Measurements from ENCODE around the gene AGAP1. TPM values are rescaled to one million over a fixed set of nuclear protein-coding genes. Genes with fewer than 3 reads are reported as not detected.

Gene AGAP1
- total and polyA plus RNA-seq, 4 donors, result 2.0 to 8.5 (median 5.4) TPM

DNA sequence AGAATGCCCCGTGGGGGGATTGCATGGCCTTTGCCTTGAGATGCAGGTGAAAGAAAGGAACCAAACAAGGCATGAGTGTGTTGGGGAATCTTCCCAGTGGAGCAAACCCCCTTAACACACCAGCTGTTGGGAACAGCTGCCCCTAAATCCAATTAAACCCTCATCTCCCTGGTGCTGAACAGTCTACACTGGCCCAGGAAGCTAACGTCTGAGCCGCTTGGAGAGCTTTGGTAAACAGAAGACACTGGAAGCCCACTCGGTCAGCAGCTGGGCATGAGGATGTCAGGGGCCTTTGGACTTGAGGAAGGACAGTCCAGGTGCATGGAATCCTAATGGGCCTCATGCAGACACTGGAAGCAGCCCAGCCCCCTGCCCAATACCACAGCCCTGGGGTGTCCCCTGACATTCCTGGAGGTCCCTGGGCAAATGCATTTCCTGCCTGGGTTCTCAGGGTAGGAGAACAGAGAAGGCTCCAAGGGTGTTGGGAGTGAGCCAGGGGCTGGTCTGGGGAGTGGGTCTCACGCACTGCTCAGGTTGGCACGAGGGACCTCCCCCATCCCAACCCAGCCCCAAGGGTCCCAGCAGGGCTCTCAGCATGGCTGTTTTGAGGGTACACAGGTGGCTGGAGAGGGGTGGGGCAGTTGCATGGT, 636.6 kb downstream of the AGAP1 start:
- Histone ChIP-seq H3K4me1 (ENCODE audit: control insufficient read depth in 4 of 4, insufficient read depth in 4 of 4, low read length in 3 of 4) (no peaks in the 10 kb centered on the region), H3K27me3 (ENCODE audit: control insufficient read depth in 4 of 4, insufficient read depth in 4 of 4, low read length in 3 of 4) (no peaks in the 10 kb centered on the region), H3K36me3 (ENCODE audit: control insufficient read depth in 4 of 4, insufficient read depth in 3 of 4, low read depth in 1 of 4, low read length in 3 of 4) (no peaks in the 10 kb centered on the region), H3K4me3 (ENCODE audit: low read depth in 1 of 3, low read length in 3 of 3) (no peak overlapping the region), H3K27ac (ENCODE audit: low read depth in 1 of 2, low read length in 2 of 2) (no peak overlapping the region), H3K9ac (ENCODE audit: low read depth in 1 of 2, low read length in 2 of 2) (no peak overlapping the region), H3K9me3 (ENCODE audit: control insufficient read depth in 4 of 4, low read length in 3 of 4) (no peaks in the 10 kb centered on the region)
- WGBS, result 93% methylated on average over 6 of the region's 6 CpGs
- DNase-seq (ENCODE audit: low spot score), result no peak
- TF ChIP-seq YY1 (IDR thresholded peaks at IDR 0.05), result no peak
- TF ChIP-seq NR2F2 (IDR thresholded peaks at IDR 0.05), result no peak
- TF ChIP-seq REST (IDR thresholded peaks at IDR 0.05), result no peak
- TF ChIP-seq, protein P1, sequence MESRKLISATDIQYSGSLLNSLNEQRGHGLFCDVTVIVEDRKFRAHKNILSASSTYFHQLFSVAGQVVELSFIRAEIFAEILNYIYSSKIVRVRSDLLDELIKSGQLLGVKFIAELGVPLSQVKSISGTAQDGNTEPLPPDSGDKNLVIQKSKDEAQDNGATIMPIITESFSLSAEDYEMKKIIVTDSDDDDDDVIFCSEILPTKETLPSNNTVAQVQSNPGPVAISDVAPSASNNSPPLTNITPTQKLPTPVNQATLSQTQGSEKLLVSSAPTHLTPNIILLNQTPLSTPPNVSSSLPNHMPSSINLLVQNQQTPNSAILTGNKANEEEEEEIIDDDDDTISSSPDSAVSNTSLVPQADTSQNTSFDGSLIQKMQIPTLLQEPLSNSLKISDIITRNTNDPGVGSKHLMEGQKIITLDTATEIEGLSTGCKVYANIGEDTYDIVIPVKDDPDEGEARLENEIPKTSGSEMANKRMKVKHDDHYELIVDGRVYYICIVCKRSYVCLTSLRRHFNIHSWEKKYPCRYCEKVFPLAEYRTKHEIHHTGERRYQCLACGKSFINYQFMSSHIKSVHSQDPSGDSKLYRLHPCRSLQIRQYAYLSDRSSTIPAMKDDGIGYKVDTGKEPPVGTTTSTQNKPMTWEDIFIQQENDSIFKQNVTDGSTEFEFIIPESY (IDR thresholded peaks at IDR 0.05), result no peak
- no peak for TF ChIP-seq EGR1 (IDR thresholded peaks at IDR 0.05; ENCODE audit: low read depth in 2 of 2)
- no peak for TF ChIP-seq GABPA (IDR thresholded peaks at IDR 0.05 in 1 of 2, conservative IDR thresholded peaks at IDR 0.05 in 1 of 2)
- TF ChIP-seq TAF1 (conservative IDR thresholded peaks at IDR 0.05), result no peak
- no peak for TF ChIP-seq HNF4A (conservative IDR thresholded peaks at IDR 0.05)

GRCh38 chr2:236131073-236131692, 637.3 kb downstream of the AGAP1 start:
- Histone ChIP-seq H3K4me1 (ENCODE audit: control insufficient read depth in 4 of 4, insufficient read depth in 4 of 4, low read length in 3 of 4) (no peaks in the 10 kb centered on the region), H3K27me3 (ENCODE audit: control insufficient read depth in 4 of 4, insufficient read depth in 4 of 4, low read length in 3 of 4) (no peaks in the 10 kb centered on the region), H3K36me3 (ENCODE audit: control insufficient read depth in 4 of 4, insufficient read depth in 3 of 4, low read depth in 1 of 4, low read length in 3 of 4) (no peaks in the 10 kb centered on the region), H3K4me3 (ENCODE audit: low read depth in 1 of 3, low read length in 3 of 3) (no peak overlapping the region), H3K9me3 (ENCODE audit: control insufficient read depth in 4 of 4, low read length in 3 of 4) (no peaks in the 10 kb centered on the region), H3K9ac (ENCODE audit: low read depth in 1 of 2, low read length in 2 of 2) (no peak overlapping the region), H3K27ac (ENCODE audit: low read depth in 1 of 2, low read length in 2 of 2) (no peak overlapping the region)
- no peak for TF ChIP-seq YY1 (IDR thresholded peaks at IDR 0.05)
- no peak for TF ChIP-seq TAF1 (conservative IDR thresholded peaks at IDR 0.05)
- no peak for TF ChIP-seq FOXA2 (IDR thresholded peaks at IDR 0.05)
- TF ChIP-seq NR2F2 (IDR thresholded peaks at IDR 0.05), result no peak
- TF ChIP-seq GABPA (IDR thresholded peaks at IDR 0.05 in 1 of 2, conservative IDR thresholded peaks at IDR 0.05 in 1 of 2), result no peak
- TF ChIP-seq MAX (IDR thresholded peaks at IDR 0.05), result no peak
- TF ChIP-seq, protein P2, sequence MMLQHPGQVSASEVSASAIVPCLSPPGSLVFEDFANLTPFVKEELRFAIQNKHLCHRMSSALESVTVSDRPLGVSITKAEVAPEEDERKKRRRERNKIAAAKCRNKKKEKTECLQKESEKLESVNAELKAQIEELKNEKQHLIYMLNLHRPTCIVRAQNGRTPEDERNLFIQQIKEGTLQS (IDR thresholded peaks at IDR 0.05), result no peak
- no peak for TF ChIP-seq HNF4A (conservative IDR thresholded peaks at IDR 0.05)
- TF ChIP-seq REST (IDR thresholded peaks at IDR 0.05), result no peak
- TF ChIP-seq, protein P1 (IDR thresholded peaks at IDR 0.05), result no peak
- no peak for TF ChIP-seq SP1 (IDR thresholded peaks at IDR 0.05)
- DNase-seq (ENCODE audit: low spot score), result no peak
- WGBS, result 90% methylated on average over 10 of the region's 10 CpGs

Measured in liver (tissue), 9 donors.